ENCODE data around the gene C2orf76. TPM values are rescaled to one million over a fixed set of nuclear protein-coding genes. Genes with fewer than 3 reads are reported as not detected.

C2orf76 gene
- total RNA-seq, 3 donors from 2014 or later (not counting 1 experiment from before 2014, with no cell fraction given) = 14.1 to 21.9 (median 20.5) TPM

DNA sequence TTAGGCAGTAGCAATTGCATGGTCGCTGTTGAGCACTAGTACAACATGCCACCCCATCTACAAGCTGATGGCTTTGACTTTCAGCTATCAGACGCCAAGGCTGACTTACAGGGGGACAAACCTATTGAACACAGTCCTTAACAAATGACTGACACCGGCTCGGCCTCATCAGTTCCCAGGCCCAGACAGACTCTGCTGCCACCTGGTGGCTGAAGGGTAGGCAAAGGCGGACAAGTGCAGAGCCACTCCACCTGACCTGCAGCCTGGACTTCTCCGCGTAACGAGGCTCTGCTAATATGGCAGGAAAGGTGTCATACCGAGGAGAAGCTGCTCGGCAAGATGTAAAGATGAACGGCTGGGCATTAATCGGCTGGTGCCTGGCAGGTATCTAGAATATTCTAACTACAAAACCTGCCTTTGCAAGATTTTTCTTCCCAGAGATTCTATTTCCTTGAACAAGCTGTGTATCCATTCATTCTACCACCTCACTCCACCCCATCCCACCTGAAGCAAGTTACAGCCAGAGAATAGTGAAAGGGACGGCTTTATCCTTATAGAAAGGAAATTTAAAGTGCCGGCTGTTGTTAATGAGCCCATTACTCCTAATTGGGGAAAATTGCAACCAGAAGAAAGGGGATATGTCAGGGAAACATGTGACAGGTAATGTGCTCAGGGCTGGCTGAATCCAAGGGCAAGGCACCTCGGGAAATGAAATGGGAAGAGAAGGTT lies 75.6 kb downstream of the C2orf76 start:
- intact Hi-C loops (cut with micrococcal nuclease) = no loop called here
- Histone ChIP-seq H3K4me3 (ENCODE audit: low read length) (no peak overlapping the region), H3K27ac (ENCODE audit: low read length) (no peak overlapping the region), H3K36me3 (ENCODE audit: control insufficient read depth, insufficient read depth, low read length) (no peaks in the 10 kb centered on the region), H3K9me3 (ENCODE audit: control insufficient read depth, insufficient read depth, low read length) (no peaks in the 10 kb centered on the region), H3K4me1 (ENCODE audit: control insufficient read depth, insufficient read depth, low read length) (peaks cover 3% of the 10 kb centered on the region), H3K27me3 (ENCODE audit: control insufficient read depth, insufficient read depth, low read length) (no peaks in the 10 kb centered on the region)
- no peaks in the 10 kb centered on the region for H3K36me3 Mint-ChIP-seq
- H3K27me3 Mint-ChIP-seq (ENCODE audit: low read depth in 2 of 2) = no peaks in the 10 kb centered on the region
- peaks cover 22 to 33% of the 10 kb centered on the region in 2 donors for H3K4me1 Mint-ChIP-seq
- 92% methylated on average over 15 of the region's 15 CpGs for WGBS (ENCODE audit: insufficient coverage)
- ATAC-seq (no peak), DNase-seq (peak in 1 of 2 donors; percentile 73)
- H3K9me3 Mint-ChIP-seq = no peaks in the 10 kb centered on the region
- TF ChIP-seq, protein P1, sequence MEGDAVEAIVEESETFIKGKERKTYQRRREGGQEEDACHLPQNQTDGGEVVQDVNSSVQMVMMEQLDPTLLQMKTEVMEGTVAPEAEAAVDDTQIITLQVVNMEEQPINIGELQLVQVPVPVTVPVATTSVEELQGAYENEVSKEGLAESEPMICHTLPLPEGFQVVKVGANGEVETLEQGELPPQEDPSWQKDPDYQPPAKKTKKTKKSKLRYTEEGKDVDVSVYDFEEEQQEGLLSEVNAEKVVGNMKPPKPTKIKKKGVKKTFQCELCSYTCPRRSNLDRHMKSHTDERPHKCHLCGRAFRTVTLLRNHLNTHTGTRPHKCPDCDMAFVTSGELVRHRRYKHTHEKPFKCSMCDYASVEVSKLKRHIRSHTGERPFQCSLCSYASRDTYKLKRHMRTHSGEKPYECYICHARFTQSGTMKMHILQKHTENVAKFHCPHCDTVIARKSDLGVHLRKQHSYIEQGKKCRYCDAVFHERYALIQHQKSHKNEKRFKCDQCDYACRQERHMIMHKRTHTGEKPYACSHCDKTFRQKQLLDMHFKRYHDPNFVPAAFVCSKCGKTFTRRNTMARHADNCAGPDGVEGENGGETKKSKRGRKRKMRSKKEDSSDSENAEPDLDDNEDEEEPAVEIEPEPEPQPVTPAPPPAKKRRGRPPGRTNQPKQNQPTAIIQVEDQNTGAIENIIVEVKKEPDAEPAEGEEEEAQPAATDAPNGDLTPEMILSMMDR (IDR thresholded peaks at IDR 0.05) = no peak
- H3K4me3 Mint-ChIP-seq = no peak overlapping the region
- no peak overlapping the region for H3K27ac Mint-ChIP-seq

DNA sequence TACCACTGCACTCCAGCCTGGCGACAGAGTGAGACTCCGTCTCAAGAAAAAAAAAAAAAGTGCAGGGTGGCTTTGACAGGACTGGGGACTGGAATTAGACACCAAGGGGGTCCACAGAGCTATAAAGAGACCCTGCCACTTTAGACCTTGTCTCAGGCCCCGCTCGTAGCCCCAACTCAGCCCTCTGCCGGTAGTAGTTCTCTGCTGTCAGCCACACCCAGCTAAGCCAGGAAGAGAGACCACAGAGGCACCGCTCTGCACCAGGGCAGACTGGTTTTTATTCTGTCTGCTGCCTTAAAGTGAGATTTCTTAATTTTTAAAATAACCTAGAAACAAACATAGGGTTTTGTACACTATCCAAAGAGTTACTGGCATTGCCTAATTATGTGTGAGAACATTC lies 77.0 kb downstream of the C2orf76 start:
- H3K27ac Mint-ChIP-seq = peak overlapping the region; percentile 41 to 78
- peak overlapping the region; percentile 25 for H3K4me3 Mint-ChIP-seq
- H3K27ac ChIP-seq (ENCODE audit: low read length) = peak overlapping the region; percentile 6
- H3K4me3 ChIP-seq (ENCODE audit: low read length) = no peak overlapping the region
- DNase-seq (no peak), ATAC-seq (peak; percentile 72 to 84 (median 84))
- TF ChIP-seq, protein P1 (IDR thresholded peaks at IDR 0.05) = no peak
- no peaks in the 10 kb centered on the region for H3K36me3 Mint-ChIP-seq
- WGBS (ENCODE audit: insufficient coverage) = 57% methylated on average over 6 of the region's 6 CpGs
- no peaks in the 10 kb centered on the region for H3K27me3 ChIP-seq (ENCODE audit: control insufficient read depth, insufficient read depth, low read length)
- H3K9me3 Mint-ChIP-seq = no peaks in the 10 kb centered on the region
- H3K9me3 ChIP-seq (ENCODE audit: control insufficient read depth, insufficient read depth, low read length) = no peaks in the 10 kb centered on the region
- peaks cover 3% of the 10 kb centered on the region for H3K4me1 ChIP-seq (ENCODE audit: control insufficient read depth, insufficient read depth, low read length)
- peaks cover 22 to 33% of the 10 kb centered on the region in 2 donors for H3K4me1 Mint-ChIP-seq
- intact Hi-C loops (cut with micrococcal nuclease) = no loop called here
- H3K36me3 ChIP-seq (ENCODE audit: control insufficient read depth, insufficient read depth, low read length) = no peaks in the 10 kb centered on the region
- no peaks in the 10 kb centered on the region for H3K27me3 Mint-ChIP-seq (ENCODE audit: low read depth in 2 of 2)

DNA sequence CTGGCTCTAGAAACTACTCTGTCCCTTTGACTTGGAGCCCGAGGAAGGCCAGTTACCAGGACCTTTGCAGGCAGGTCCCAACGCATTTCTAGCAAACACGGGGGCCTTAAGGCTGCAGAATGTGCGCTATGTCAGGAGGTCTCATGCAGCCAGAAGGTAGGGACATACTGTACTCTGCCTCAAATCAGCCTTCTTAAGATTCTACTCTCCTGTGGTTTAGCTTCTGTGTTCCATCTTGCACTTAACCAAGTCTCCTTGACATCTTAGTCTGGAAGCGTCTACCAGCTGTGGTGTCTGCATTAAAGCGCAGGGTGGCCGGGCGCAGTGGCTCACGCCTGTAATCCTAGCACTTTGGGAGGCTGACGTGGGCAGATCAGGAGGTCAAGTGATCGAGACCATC lies 77.5 kb downstream of the C2orf76 start:
- WGBS (ENCODE audit: insufficient coverage) = 73% methylated on average over 11 of the region's 11 CpGs
- H3K27ac ChIP-seq (ENCODE audit: low read length) = no peak overlapping the region
- Mint-ChIP-seq H3K27ac (peak overlapping the region; percentile 41 to 78), H3K4me3 (peak overlapping the region; percentile 32), H3K9me3 (no peaks in the 10 kb centered on the region), H3K36me3 (no peaks in the 10 kb centered on the region), H3K4me1 (peaks cover 22 to 33% of the 10 kb centered on the region in 2 donors), H3K27me3 (ENCODE audit: low read depth in 2 of 2) (no peaks in the 10 kb centered on the region)
- intact Hi-C loops (cut with micrococcal nuclease) = no loop called here
- no peaks in the 10 kb centered on the region for H3K9me3 ChIP-seq (ENCODE audit: control insufficient read depth, insufficient read depth, low read length)
- ATAC-seq (no peak), DNase-seq (no peak)
- H3K4me1 ChIP-seq (ENCODE audit: control insufficient read depth, insufficient read depth, low read length) = peaks cover 3% of the 10 kb centered on the region
- H3K36me3 ChIP-seq (ENCODE audit: control insufficient read depth, insufficient read depth, low read length) = no peaks in the 10 kb centered on the region
- H3K4me3 ChIP-seq (ENCODE audit: low read length) = no peak overlapping the region
- TF ChIP-seq, protein P1 (IDR thresholded peaks at IDR 0.05) = no peak
- H3K27me3 ChIP-seq (ENCODE audit: control insufficient read depth, insufficient read depth, low read length) = no peaks in the 10 kb centered on the region
